Kidney (tissue), 14 donors: ENCODE data around the gene DLX4. TPM values are rescaled to one million over a fixed set of nuclear protein-coding genes. Genes with fewer than 3 reads are reported as not detected.

Experiments
- DNase-seq, 5 donors: peaks; one replicate each; pipeline ENCODE4 v3.0.0-alpha.2; 2013 to 2020
- FAIRE-seq: peaks from 2 replicates; lab custom pipeline; 2012; peaks lifted over from hg19 to GRCh38; lab: Jason Lieb, UNC
- H3K27ac ChIP-seq, 2 donors: one replicate each; pipeline ENCODE4 v1.7.0; 2013; ENCODE audit warnings: low read depth in 2 of 2, low read length in 2 of 2, inconsistent platforms in 1 of 2
- H3K27me3 ChIP-seq: one replicate; pipeline ENCODE4 v1.7.1; 2013; ENCODE audit warnings: low read length, inconsistent platforms; ENCODE audit not compliant: control insufficient read depth, insufficient read depth
- H3K36me3 ChIP-seq, 3 donors: one replicate each; pipeline versions ENCODE4 v1.7.0 to v1.7.1; 2013; ENCODE audit warnings: low read length in 3 of 3, control low read depth in 1 of 3, inconsistent platforms in 1 of 3; ENCODE audit not compliant: insufficient read depth in 3 of 3, control insufficient read depth in 2 of 3
- H3K4me1 ChIP-seq, 3 donors: one replicate each; pipeline versions ENCODE4 v1.7.0 to v1.7.1; 2013; ENCODE audit warnings: low read length in 3 of 3, inconsistent platforms in 1 of 3, low read depth in 1 of 3; ENCODE audit not compliant: control insufficient read depth in 2 of 3, insufficient read depth in 2 of 3
- H3K4me3 ChIP-seq, 3 donors: one replicate each; pipeline versions ENCODE4 v1.7.0 to v1.8.1; 2013; ENCODE audit warnings: low read length in 3 of 3, control low read depth in 1 of 3, inconsistent platforms in 1 of 3
- H3K9ac ChIP-seq, 3 donors: one replicate each; pipeline versions ENCODE4 v1.7.0 to v1.7.1; 2013; ENCODE audit warnings: low read length in 3 of 3, control low read depth in 1 of 3, inconsistent platforms in 1 of 3
- H3K9me3 ChIP-seq, 3 donors: one replicate each; pipeline versions ENCODE4 v1.7.0 to v1.7.1; 2013; ENCODE audit warnings: low read length in 3 of 3, control low read depth in 1 of 3, inconsistent platforms in 1 of 3; ENCODE audit not compliant: control insufficient read depth in 2 of 3, insufficient read depth in 1 of 3
- CTCF ChIP-seq: IDR thresholded peaks from 3 replicates; pipeline ENCODE4 v1.5.1; 2012; ENCODE audit warnings: mild to moderate bottlenecking, moderate library complexity, borderline replicate concordance; ENCODE audit not compliant: insufficient read depth; ENCODE audit errors: extremely low read depth
- intact Hi-C: fragments of 100-400 bp; cut with DNase I; formaldehyde crosslinking; loops from one replicate; pipeline ENCODE4 v1.11.1; 2022
- polyA plus RNA-seq: library from polyadenylated mRNA; stranded (reverse); fragments of 350-450 nt; fragmentation: Illumina TruSeq; extraction: RNeasy Lipid Tissue Mini Kit (QIAGEN cat#74804); gene quantifications from one replicate; pipeline ENCODE4 v1.2.3, GENCODE V29; 2014; ENCODE audit warnings: low read depth, low replicate concordance; ENCODE audit not compliant: insufficient read depth
- total RNA-seq: library from RNA; stranded (reverse); fragmentation: NEBNext Ultra II Directional; extraction: Animal tissue kit (Norgen Biotek cat#: 25700); gene quantifications from one replicate; pipeline ENCODE4 v1.2.1, GENCODE V29; 2021
- donor health status: control.
- donor health status: control.
- donor health status: control.
- donor health status: control.
- donor health status: control.
- donor health status: DM: yes; HTN: yes; CAD: no.
- donor health status: Normal renal cell carcinoma (clear cell type).

Gene DLX4
- total and polyA plus RNA-seq, 2 donors from 2014 or later = 0.44 TPM; not detected in 1

GRCh38 chr17:49989518-49989880, 20.5 kb downstream of the DLX4 start:
- intact Hi-C loops = no loop called here
- no peaks in the 10 kb centered on the region for H3K36me3 ChIP-seq
- peaks cover 0 to 8% (median 0%) of the 10 kb centered on the region in 3 donors for H3K4me1 ChIP-seq
- TF ChIP-seq CTCF = no peak
- H3K4me3 ChIP-seq = no peak overlapping the region
- H3K27me3 ChIP-seq = peaks cover 19% of the 10 kb centered on the region
- no peak overlapping the region for H3K9ac ChIP-seq
- DNase-seq (no peak), FAIRE-seq (no peak)
- H3K9me3 ChIP-seq = peaks cover 0 to 2% (median 0%) of the 10 kb centered on the region in 3 donors
- no peak overlapping the region for H3K27ac ChIP-seq

GRCh38 chr17:49990331-49990730, 21.3 kb downstream of the DLX4 start:
- no peak overlapping the region for H3K9ac ChIP-seq
- intact Hi-C loops = loop anchor here (10.0 kb wide), 1 partner anchor 426 kb away; no protein-coding TSS in a partner anchor
- no peak for TF ChIP-seq CTCF
- peaks cover 0 to 13% (median 0%) of the 10 kb centered on the region in 3 donors for H3K4me1 ChIP-seq
- no peak overlapping the region for H3K4me3 ChIP-seq
- H3K9me3 ChIP-seq = peaks cover 0 to 2% (median 0%) of the 10 kb centered on the region in 3 donors
- no peaks in the 10 kb centered on the region for H3K36me3 ChIP-seq
- H3K27me3 ChIP-seq = peaks cover 26% of the 10 kb centered on the region
- DNase-seq = peak in 1 of 5 donors; percentile 19
- H3K27ac ChIP-seq = no peak overlapping the region
- no peak for FAIRE-seq

GRCh38 chr17:49990921-49991320, 21.9 kb downstream of the DLX4 start:
- TF ChIP-seq CTCF = no peak
- FAIRE-seq (no peak), DNase-seq (peak in 2 of 5 donors; percentile 17 to 40)
- Histone ChIP-seq H3K9me3 (peaks cover 0 to 2% (median 0%) of the 10 kb centered on the region in 3 donors), H3K27ac (no peak overlapping the region), H3K36me3 (no peaks in the 10 kb centered on the region), H3K9ac (no peak overlapping the region), H3K4me1 (peaks cover 0 to 13% (median under 1%) of the 10 kb centered on the region in 3 donors), H3K27me3 (peaks cover 32% of the 10 kb centered on the region), H3K4me3 (no peak overlapping the region)
- intact Hi-C loops = loop anchor here (10.0 kb wide), 1 partner anchor 426 kb away; no protein-coding TSS in a partner anchor
